Endometrial microvascular endothelial cells (primary cell): ENCODE data around the gene AGXT. TPM values are rescaled to one million over a fixed set of nuclear protein-coding genes. Genes with fewer than 3 reads are reported as not detected.
"Not testable (repeated sequence)": the region's sequence is repeated elsewhere in the genome, so short reads cannot be mapped to it uniquely, and the experiment has no call there.

ENCODE experiments used
- in situ Hi-C: cut with HindIII; loops from 2 replicates; pipeline ENCODE4 v1.10.0; 2017; ENCODE audit warnings: low sequenced_read_pairs, low pct_unique_long_range_greater_than_20kb; ENCODE audit errors: inconsistent ontology term
- total RNA-seq: library from RNA; depleted of rRNA; stranded (reverse); fragments of >200 nt; gene quantifications from one replicate; pipeline ENCODE4 v1.2.3, GENCODE V29; 2015; ENCODE audit errors: inconsistent ontology term

AGXT gene
- total RNA-seq, 1 donor from 2014 or later, result not detected

- in situ Hi-C loops, result no loop called here
Observed at GRCh38 chr2:240837621-240838020, 31.0 kb upstream of the AGXT start.

- in situ Hi-C loops, result no loop called here
Observed at GRCh38 chr2:240839152-240840143, 29.2 kb upstream of the AGXT start.

- in situ Hi-C loops, result no loop called here
Observed at GRCh38 chr2:240840435-240841060, 28.1 kb upstream of the AGXT start.

- in situ Hi-C loops, result not testable (repeated sequence)
Observed at GRCh38 chr2:240846309-240846708, 22.3 kb upstream of the AGXT start.

DNA sequence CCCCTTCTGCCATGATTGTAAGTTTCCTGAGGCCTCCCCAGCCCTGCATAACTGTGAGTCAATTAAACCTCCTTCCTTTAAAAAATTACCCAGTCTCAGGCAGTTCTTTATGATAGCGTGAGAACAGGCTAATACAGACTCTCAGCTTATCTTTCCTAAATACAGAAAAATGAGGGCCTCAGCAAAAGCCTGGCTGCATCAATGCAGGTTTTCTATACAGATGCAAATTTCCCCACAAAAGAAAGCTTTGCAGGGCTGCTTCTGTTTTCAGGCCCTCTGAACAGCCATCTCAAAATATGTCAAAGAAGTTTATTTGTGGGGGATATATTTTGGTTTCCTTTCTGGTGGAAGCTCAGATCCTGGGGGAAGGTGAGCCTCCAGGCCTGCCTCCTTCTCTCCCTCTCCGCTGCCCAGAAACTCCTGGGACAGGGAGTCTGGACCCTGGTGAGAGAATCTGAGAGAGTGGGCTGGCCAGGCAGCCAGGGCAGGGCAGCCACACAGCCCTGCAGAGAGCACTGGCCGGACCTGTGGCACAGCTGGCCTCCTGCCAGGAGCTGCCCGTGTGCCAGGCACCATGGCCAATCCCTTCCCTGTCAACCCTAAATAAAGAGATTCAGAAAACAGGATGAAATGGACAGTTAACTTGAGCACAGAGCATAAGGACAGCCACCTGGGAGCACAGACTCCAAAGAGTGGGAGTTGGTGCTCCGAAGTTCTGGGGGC lies 21.6 kb upstream of the AGXT start:
- in situ Hi-C loops, result no loop called here

- in situ Hi-C loops, result no loop called here
Observed at GRCh38 chr2:240847817-240848216, 20.8 kb upstream of the AGXT start.

GRCh38 chr2:240848900-240849680 lies 19.5 kb upstream of the AGXT start:
- in situ Hi-C loops, result no loop called here

DNA sequence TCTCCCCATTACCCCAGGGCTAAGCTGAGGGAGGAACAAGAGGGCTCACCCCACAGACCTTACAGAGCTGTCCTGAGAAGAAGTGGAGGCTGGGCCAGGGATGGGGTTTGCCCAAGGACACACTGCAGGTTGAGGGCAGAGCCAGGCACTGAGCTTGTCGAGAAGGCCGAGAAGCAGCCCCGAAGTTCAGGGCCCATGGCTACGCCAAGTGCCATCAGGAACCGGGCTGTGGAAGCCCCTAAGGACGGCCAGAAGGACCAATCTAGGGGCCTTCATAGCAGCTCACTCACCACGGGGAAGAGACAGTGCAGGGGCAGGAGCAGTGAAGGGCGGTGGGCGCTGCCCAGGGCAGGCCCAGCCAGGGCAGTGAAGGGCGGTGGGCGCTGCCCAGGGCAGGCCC lies 18.6 kb upstream of the AGXT start:
- in situ Hi-C loops, result no loop called here

DNA sequence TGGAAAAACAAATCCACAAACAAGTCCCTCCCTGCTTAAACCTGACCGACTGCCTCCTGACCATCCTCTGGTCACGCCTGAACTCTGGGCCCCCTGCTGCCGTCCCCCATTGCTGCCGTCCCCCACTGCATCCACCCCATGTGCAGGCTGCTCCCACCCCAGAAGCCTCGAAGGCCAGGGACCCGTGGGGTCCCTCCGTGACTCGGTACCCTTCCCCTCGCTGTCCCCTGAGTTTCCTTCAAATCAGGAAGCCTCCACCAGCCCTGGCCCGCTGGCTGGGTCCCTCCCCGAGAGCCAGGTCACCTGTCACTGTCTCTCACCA lies 17.9 kb upstream of the AGXT start:
- in situ Hi-C loops, result no loop called here

DNA sequence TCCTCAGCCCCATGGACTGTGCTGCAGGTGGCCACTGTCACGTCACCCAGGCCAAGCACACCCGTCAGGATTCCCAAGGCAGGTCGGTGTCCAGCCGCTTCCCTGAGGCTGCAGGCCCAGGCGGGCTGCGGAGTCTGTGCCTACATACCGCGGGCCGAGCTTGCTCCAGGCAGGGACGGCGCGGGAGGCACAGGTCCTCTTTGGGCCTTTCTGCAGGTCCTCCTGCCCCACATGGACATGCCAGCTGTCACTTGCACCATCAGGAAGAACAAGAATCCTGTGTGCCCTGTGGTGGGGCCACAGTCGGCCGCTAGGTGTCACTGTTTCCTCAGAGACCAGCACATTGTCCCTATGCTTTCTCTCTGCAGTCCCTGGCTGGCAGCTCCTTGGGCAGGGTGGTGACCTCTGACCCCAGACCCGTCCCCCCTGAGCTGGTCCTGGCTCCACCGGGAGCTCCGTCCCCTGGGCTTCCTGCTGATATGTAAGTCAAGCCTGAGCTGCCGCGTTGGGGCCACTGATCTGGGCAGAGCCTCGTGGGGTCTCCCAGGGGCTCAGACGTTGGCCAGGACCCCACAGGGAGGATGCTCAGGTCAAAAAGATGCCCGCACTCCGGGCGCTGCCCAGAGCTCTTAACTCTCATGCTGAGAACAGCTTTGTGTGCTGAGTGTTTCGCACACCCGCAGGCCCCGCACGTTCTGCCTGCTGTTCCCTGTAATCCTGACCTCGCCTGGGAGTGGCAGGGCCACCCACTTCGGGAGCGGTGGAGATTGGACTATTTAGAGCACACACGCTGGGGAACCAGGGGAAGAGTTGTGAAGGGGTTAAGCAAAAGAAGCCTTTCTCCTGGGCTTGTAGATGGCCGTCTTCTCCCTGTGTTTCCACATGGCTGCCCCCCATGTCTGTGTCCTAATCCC lies 17.3 kb upstream of the AGXT start:
- in situ Hi-C loops, result no loop called here

DNA sequence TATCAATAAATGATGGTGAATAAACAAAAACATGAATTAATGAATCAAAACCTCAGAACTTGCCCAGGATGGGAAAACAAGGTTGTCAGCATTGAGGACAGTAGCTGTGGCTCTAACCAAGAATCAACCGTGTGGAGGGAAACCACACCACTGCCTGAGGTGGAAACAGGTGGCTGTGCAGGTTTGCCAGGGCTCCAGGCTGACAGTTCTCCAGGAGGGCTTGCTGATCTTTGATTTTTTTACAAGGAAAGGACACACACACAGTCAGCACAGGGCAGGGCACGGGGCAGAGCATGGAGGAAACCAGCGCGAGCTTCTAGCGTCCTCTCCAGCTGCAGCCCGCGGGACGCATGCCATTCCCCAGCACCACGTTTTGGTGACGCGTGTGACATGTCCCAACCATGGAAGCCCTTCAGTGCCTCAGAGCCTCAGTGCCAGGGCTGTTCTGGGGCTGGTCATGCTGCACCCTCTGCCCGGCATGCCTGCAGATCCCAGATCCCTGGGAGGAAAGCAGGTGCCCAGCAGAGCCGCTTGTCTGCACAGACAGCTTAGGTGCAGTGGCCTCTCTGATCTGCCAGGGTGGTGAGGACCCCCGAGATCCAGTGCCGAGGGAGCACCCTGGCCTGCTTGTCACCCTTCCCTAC lies 15.8 kb upstream of the AGXT start:
- in situ Hi-C loops, result no loop called here

- in situ Hi-C loops, result no loop called here
Observed at GRCh38 chr2:240855670-240856069, 13.0 kb upstream of the AGXT start.

DNA sequence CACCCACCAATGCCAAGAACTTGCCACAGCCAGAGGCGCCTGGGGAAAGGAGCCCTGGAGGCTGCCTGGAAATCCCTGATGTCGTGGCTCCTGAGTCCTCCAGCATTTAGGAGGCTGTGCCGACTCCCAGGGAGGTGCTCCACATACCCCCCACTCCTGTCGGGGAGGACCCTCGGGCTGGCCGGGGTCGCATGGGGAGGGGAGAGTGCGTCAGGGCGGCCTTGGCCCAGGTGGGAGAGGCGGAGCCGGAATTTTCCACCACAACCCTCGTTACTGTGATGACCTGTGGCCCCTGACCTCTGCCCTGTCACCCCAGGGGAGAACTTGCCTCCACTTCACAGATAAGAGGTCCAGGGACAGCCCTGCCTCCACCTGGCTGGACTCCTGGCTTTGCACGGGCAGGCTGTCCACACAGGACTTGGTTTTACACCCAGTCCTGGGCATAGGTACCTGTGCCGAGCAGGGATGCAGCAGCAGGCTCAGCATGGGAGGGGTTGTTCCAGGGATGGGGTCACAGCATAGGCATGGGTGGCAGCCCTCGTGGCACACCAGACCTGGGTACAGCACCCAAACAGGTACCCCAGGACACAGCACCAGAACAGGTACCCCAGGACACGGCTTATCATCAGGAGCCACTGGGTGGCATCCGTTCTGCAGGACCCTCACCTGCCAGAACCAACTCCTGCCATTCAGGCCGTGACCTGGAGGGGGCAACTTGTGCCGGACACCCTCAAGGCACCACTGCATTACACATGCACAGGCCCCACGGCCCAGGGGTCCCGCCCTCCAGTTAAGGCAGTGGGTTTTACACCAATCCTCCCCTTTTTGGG lies 12.3 kb upstream of the AGXT start:
- in situ Hi-C loops, result no loop called here

GRCh38 chr2:240857039-240858008 lies 11.3 kb upstream of the AGXT start:
- in situ Hi-C loops, result no loop called here

- in situ Hi-C loops, result no loop called here
Observed at GRCh38 chr2:240858321-240858720, 10.3 kb upstream of the AGXT start.

DNA sequence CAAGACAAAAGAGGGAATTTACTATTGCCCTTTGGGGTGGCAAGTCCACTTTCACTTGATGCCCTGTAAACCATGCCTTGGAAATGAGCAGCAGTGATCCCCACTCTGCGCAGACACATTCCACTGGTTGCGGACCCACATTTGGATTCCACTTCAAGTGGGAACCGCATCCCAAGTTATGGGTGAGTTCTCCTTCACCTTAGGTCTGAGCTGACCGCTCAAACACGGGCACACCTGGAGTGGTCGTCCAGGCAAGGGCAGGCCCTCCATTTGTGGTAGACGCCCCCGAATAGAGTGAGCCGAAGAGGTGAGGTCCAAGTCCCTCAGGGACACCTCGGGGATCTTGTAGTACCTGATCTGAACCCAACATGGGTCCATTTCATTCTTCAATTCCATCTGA lies 9.8 kb upstream of the AGXT start:
- in situ Hi-C loops, result no loop called here
